KG1 (cell line): ENCODE measurements around the gene PLEKHG4B.
"Not testable (repeated sequence)": the region's sequence is repeated elsewhere in the genome, so short reads cannot be mapped to it uniquely, and the experiment has no call there.

Experiments used
- DNase-seq: peaks from one replicate; lab custom pipeline; 2025; lab: John Stamatoyannopoulos, UW

Gene PLEKHG4B

DNA sequence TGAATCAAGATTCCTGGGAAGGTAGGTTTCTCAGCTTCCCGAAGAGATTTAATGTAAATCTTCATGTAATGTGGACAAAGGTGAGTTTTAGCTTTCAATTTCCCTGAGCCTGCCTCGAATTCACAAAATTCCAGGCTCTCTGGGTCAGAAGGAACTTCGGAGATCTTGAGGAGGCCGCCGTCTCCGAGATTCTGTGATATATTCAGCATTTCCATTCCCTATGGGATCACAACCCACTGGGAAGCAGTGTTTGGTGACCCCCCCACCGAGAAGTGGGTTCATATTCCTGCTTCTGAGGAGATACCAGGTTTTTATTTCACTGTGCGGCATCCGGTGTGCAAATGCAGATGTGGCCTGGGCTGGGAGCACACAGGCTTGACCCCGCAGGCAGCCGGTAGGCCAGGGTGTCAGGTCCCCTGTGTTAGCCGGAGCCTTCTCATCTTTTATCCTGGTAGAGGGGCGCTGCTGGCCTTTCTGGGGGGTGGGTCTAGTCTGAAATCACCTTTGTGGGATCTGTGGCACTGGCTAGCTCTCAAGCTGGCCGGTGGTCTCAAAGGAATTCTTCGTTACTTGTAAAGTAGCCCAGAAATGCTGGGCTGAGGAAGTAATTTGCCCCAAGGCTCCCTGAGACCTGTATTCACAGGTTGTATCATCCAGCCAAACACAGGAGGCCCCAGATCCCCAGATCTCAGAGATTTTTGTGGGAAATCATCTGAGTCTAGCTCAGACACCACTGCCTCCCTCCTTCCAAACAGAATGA, 1.4 kb downstream of the PLEKHG4B start:
- DNase-seq: no peak

GRCh38 chr5:94113-94892, 2.3 kb downstream of the PLEKHG4B start:
- DNase-seq: no peak

DNA sequence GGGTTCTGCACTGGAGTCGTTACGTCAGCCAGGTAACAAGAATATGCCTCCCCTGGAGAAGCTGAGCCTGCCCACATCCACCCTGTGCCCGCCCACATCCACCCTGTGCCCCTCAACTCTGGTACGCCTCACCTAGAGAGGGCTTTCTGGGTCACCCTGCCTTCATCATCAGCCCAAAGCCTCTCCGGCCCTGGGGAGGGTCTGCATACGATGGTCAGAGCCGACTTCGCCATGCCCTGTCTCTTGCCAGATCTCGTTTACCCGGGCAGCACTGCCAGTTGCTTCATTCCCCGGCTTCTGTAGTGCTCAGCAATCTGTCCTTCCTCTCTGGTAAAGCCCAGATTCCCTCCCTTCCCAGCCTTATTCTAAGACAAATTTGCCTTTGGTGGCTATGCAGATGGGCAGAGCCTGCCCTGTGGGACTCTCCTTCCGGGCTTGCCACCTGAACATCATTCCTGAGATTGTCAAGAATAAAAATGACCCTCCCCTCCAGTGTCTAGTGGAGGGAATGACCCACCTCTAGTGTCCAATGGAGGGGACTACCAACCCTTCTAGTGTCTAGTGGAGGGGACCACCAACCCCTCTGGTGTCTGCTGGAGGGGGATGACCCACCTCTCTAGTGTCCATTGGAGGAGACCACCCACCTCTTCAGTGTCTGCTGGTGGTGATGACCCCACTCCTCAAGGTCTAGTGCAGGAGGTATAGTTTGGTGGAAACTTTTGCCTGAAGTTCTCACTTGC, 3.4 kb downstream of the PLEKHG4B start:
- no peak for DNase-seq

- no peak for DNase-seq
Measured at GRCh38 chr5:96976-97660, 5.2 kb downstream of the PLEKHG4B start.

GRCh38 chr5:99815-100214, 7.8 kb downstream of the PLEKHG4B start:
- DNase-seq: no peak

DNA sequence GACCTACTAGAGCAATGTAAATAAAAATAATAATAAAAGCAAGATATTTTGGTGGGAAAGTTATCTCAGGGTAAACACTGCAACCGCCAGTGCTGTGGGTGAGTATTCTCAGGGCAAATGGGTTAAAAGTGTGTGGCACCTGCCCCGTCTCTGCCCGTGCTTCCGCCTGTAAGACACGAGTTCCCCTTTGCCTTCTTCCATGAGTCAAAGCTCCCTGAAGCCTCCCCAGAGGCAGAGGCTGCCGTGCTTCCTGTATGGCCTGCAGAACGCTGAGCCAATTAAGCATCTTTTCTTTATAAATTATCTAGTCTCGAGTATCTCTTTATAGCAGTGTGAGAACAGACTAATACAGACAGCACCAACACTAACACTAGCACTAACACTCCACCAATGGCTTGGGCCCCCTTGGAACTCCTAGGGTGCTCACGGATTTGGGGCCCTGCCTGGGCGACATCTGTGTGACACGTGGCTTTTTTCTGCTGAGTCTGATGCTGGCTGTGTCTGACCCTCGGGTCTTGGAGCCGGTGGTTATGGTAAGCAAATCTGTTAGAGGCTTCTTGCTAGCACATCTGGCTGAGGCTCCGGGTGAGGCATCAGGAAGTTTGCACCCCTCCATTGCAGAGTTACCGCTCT, 10.6 kb downstream of the PLEKHG4B start:
- DNase-seq: no peak

- not testable (repeated sequence) for DNase-seq
Measured at GRCh38 chr5:104106-104505, 12.1 kb downstream of the PLEKHG4B start.

- no peak for DNase-seq
Measured at GRCh38 chr5:104778-105296, 12.9 kb downstream of the PLEKHG4B start.

GRCh38 chr5:105504-106070, 13.6 kb downstream of the PLEKHG4B start:
- no peak for DNase-seq

DNA sequence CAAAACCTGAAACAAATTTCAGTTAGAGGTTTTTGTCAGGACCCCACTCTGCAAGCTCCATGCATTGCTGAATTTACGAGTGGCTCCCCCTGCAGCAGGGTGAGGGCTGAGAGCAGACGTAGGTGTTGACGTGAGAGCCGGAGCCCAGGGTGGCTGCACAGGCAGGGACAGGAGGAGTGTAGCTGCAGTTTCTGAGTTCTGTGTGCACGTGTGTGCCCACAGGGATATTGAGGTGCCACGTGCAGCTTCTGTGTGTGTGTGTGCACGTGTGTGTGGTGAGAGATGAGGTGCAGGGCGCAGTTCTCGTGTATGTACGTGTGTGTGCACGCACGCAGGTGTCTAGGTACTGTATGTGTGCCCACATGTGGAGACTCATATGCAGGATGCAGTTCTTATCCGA, 14.6 kb downstream of the PLEKHG4B start:
- DNase-seq: no peak

- DNase-seq: no peak
Measured at GRCh38 chr5:107526-107925, 15.6 kb downstream of the PLEKHG4B start.

DNA sequence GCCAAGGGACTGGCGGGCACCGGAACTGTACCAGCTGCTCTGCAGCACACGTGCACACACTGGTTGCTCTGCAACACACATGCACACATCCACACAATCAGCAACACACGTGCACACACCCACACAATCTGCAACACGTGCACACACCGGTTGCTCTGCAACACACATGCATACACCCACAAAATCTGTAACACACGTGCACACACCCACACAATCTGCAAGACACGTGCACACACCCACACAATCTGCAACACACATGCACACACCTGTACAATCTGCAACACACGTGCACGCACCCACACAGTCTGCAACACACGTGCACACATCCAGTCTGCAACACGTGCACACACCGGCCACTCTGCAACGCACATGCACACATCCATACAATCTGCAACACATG, 17.9 kb downstream of the PLEKHG4B start:
- no peak for DNase-seq

- DNase-seq: no peak
Measured at GRCh38 chr5:110270-110888, 18.4 kb downstream of the PLEKHG4B start.

GRCh38 chr5:111171-111570, 19.2 kb downstream of the PLEKHG4B start:
- no peak for DNase-seq

DNA sequence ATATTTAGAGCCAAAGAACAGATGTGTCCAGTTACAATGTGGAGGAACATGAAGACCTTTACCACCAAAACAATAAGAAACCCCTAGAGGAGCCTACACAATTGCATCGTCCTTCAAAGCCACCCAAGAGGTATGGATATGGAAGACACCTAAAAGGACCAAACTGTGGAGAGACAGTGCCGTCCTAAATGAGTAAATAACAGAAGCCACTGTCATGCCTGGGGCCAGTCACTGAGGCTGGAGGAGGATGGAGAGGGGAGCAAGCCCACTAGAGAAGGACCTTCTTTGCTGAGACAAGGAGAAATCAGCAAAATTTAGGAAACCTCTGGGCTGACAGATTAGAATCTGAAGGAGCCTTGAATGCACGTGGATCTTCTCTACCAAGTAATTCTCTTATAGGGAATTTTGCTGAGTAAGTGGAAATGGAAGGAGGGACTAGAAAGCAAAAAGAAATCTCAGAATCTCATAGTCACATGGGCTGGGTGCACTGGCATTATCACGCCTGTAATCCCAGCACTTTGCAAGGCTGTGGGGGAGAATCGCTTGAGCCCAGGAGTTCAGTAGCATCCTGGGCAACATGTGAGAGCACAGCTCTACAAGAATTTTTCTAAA, 27.6 kb downstream of the PLEKHG4B start:
- DNase-seq: no peak

DNA sequence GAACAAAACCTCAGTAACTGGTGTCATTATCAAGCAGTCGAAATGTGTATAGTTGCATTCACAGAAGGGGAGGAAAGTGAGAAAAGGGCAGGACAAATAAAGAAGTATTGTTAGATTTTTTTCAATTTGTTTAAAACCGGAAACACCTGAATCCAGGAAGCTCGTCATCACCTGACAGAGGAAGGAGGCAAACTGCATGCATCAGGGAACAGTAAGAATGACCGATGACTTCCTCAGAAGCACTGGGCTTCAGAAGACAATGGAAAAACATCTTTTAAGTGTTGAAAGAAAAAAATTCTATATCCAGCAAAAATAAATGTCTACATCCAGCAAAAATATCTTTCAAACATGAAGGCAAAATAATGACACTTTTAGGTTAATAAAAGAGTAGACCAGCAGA, 29.5 kb downstream of the PLEKHG4B start:
- DNase-seq: no peak

DNA sequence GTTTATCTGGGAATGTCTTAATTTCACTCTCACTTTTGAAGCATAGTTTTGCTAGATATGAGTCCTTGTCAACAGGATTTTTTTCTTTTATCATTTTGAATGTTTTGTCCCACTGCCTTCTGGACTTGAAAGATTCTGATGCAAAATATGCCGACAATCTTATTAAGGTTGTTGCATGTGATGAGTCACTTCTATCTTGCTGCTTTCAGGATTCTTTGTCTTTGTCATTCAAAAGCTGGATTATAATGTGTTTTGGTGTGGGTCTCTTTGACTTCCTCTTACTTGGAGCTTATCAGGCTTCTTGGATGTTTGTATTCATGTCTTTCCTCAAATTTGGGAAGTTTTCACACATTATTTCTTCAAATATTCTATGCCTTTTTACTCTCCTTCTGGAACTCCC, 33.8 kb downstream of the PLEKHG4B start:
- no peak for DNase-seq

GRCh38 chr5:126806-127205, 34.8 kb downstream of the PLEKHG4B start:
- no peak for DNase-seq

DNA sequence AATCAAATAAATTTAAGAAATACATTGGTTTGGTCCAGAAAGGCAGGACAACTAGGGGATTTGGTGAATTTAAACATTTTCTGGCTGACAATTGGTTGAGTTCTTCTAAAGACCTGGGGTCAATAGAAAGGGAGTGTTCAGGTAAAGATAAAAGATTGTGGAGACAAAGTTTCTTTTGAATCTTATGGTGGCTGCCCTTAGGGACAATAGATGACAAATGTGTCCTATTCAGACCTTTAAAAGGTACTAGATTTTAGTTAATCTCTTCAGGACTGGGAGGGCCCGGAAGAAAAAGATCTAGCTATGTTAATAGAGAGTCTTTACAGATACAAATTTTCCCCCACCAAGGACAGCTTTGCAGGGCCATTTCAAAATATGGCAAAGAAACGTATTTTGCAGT, 35.9 kb downstream of the PLEKHG4B start:
- DNase-seq: no peak

DNA sequence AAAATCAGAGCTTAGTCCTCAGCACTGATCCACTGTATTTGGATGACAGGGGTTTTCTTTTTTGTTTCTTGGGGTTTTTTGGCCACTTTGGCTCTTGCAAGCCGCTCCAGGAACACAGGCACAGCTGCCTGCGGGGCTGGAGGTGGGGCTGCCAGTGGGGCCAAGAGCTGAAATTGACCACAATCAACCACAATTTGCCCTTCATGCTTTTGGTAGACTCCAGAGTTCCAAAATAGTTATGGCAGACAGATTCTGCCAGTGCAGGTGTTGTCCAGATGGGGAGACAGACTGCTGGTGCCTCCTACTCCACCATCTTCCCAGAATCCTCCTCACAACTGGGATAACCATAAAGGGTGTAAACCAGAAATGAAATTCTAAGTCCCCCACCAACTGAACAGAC, 36.5 kb downstream of the PLEKHG4B start:
- no peak for DNase-seq
